Measurements from ENCODE around the gene MYBL2. TPM values are rescaled to one million over a fixed set of nuclear protein-coding genes. Genes with fewer than 3 reads are reported as not detected.
A peak's percentile ranks its signal among the peaks of the same experiment; 100 is the strongest.
"Not testable (repeated sequence)": the region's sequence is repeated elsewhere in the genome, so short reads cannot be mapped to it uniquely, and the experiment has no call there.

The MYBL2 gene
- 49.0 TPM for polyA plus RNA-seq (2012; ENCODE audit: missing spikeins)

- peak; percentile 78; the same call in 1 of the 2 replicates for TF ChIP-seq POLR2A (IDR thresholded peaks at IDR 0.05; ENCODE audit: low read depth, low read length)
- TF ChIP-seq POLR2AphosphoS5 (IDR thresholded peaks at IDR 0.05; ENCODE audit: low read depth, low read length) = peak; percentile 49; the same call in 1 of the 2 replicates
- TF ChIP-seq TAF1 (IDR thresholded peaks at IDR 0.05; ENCODE audit: borderline replicate concordance, low read depth, low read length) = peak; percentile 64; the same call in 1 of the 2 replicates
- DNase-seq (ENCODE audit: insufficient read length) = peak; percentile 74
- peak; percentile 62 for FAIRE-seq
Measured at GRCh38 chr20:43666376-43667328, at the start of gene MYBL2. TSS of gene MYBL2 (plus strand) at chr20:43667114. CDS start at chr20:43667284, 170 bp downstream.

- FAIRE-seq = no peak
- TF ChIP-seq POLR2AphosphoS5 (IDR thresholded peaks at IDR 0.05; ENCODE audit: low read depth, low read length) (no peak), TAF1 (IDR thresholded peaks at IDR 0.05; ENCODE audit: borderline replicate concordance, low read depth, low read length) (no peak), POLR2A (IDR thresholded peaks at IDR 0.05; ENCODE audit: low read depth, low read length) (no peak)
- no peak for DNase-seq (ENCODE audit: insufficient read length)
Measured at GRCh38 chr20:43631598-43631997, 35.3 kb upstream of the MYBL2 start.

GRCh38 chr20:43636429-43636828 lies 30.5 kb upstream of the MYBL2 start:
- FAIRE-seq = no peak

GRCh38 chr20:43642548-43642947 lies 24.4 kb upstream of the MYBL2 start:
- FAIRE-seq = no peak
- no peak for TF ChIP-seq POLR2A (IDR thresholded peaks at IDR 0.05; ENCODE audit: low read depth, low read length)
- TF ChIP-seq TAF1 (IDR thresholded peaks at IDR 0.05; ENCODE audit: borderline replicate concordance, low read depth, low read length) = no peak
- TF ChIP-seq POLR2AphosphoS5 (IDR thresholded peaks at IDR 0.05; ENCODE audit: low read depth, low read length) = no peak
- DNase-seq (ENCODE audit: insufficient read length) = no peak

More at GRCh38 chr20:43636429-43636828, 30.5 kb upstream of the MYBL2 start:
- no peak for TF ChIP-seq TAF1 (IDR thresholded peaks at IDR 0.05; ENCODE audit: borderline replicate concordance, low read depth, low read length)
- no peak for TF ChIP-seq POLR2A (IDR thresholded peaks at IDR 0.05; ENCODE audit: low read depth, low read length)
- no peak for TF ChIP-seq POLR2AphosphoS5 (IDR thresholded peaks at IDR 0.05; ENCODE audit: low read depth, low read length)
- no peak for DNase-seq (ENCODE audit: insufficient read length)

- TF ChIP-seq POLR2A (IDR thresholded peaks at IDR 0.05; ENCODE audit: low read depth, low read length) = no peak
- no peak for TF ChIP-seq POLR2AphosphoS5 (IDR thresholded peaks at IDR 0.05; ENCODE audit: low read depth, low read length)
- no peak for TF ChIP-seq TAF1 (IDR thresholded peaks at IDR 0.05; ENCODE audit: borderline replicate concordance, low read depth, low read length)
- DNase-seq (ENCODE audit: insufficient read length) = no peak
- no peak for FAIRE-seq
Measured at GRCh38 chr20:43650997-43651525, 15.9 kb upstream of the MYBL2 start.

- not testable (repeated sequence) for FAIRE-seq; DNase-seq (ENCODE audit: insufficient read length)
Measured at GRCh38 chr20:43651650-43652184, 15.2 kb upstream of the MYBL2 start.

GRCh38 chr20:43653966-43654365 lies 12.9 kb upstream of the MYBL2 start:
- DNase-seq (ENCODE audit: insufficient read length) (no peak), FAIRE-seq (no peak)
- TF ChIP-seq POLR2AphosphoS5 (IDR thresholded peaks at IDR 0.05; ENCODE audit: low read depth, low read length) = no peak
- no peak for TF ChIP-seq POLR2A (IDR thresholded peaks at IDR 0.05; ENCODE audit: low read depth, low read length)
- TF ChIP-seq TAF1 (IDR thresholded peaks at IDR 0.05; ENCODE audit: borderline replicate concordance, low read depth, low read length) = no peak

GRCh38 chr20:43655176-43655575 lies 11.7 kb upstream of the MYBL2 start:
- not testable (repeated sequence) for DNase-seq (ENCODE audit: insufficient read length); FAIRE-seq

- TF ChIP-seq POLR2A (IDR thresholded peaks at IDR 0.05; ENCODE audit: low read depth, low read length) = no peak
- TF ChIP-seq POLR2AphosphoS5 (IDR thresholded peaks at IDR 0.05; ENCODE audit: low read depth, low read length) = no peak
- TF ChIP-seq TAF1 (IDR thresholded peaks at IDR 0.05; ENCODE audit: borderline replicate concordance, low read depth, low read length) = no peak
- DNase-seq (ENCODE audit: insufficient read length) (no peak), FAIRE-seq (no peak)
Measured at GRCh38 chr20:43655937-43656336, 11.0 kb upstream of the MYBL2 start.

- no peak for FAIRE-seq
- DNase-seq (ENCODE audit: insufficient read length) = no peak
- TF ChIP-seq TAF1 (IDR thresholded peaks at IDR 0.05; ENCODE audit: borderline replicate concordance, low read depth, low read length) (no peak), POLR2A (IDR thresholded peaks at IDR 0.05; ENCODE audit: low read depth, low read length) (no peak), POLR2AphosphoS5 (IDR thresholded peaks at IDR 0.05; ENCODE audit: low read depth, low read length) (no peak)
Measured at GRCh38 chr20:43658069-43658722, 8.7 kb upstream of the MYBL2 start.

GRCh38 chr20:43658723-43659419 lies 8.0 kb upstream of the MYBL2 start:
- FAIRE-seq (no peak), DNase-seq (ENCODE audit: insufficient read length) (no peak)
- TF ChIP-seq POLR2A (IDR thresholded peaks at IDR 0.05; ENCODE audit: low read depth, low read length) (no peak), TAF1 (IDR thresholded peaks at IDR 0.05; ENCODE audit: borderline replicate concordance, low read depth, low read length) (no peak), POLR2AphosphoS5 (IDR thresholded peaks at IDR 0.05; ENCODE audit: low read depth, low read length) (no peak)

Data from GM12892 (cell line).